Choroid plexus epithelial cell (primary cell): Measurements from ENCODE around the gene MRPL28.
A peak's percentile ranks its signal among the peaks of the same experiment; 100 is the strongest.
"Not testable (repeated sequence)": the region's sequence is repeated elsewhere in the genome, so short reads cannot be mapped to it uniquely, and the experiment has no call there.

Experiments
- DNase-seq: peaks from one replicate; pipeline ENCODE4 v3.0.0-alpha.2; 2010; ENCODE audit warnings: low read depth
- H3K4me3 ChIP-seq: 2 replicates; pipeline ENCODE4 v1.5.1; 2011; ENCODE audit warnings: low read depth, mild to moderate bottlenecking, control low read depth, low read length, moderate library complexity
- TF ChIP-seq, protein P1 (sequence below): conservative IDR thresholded peaks from 2 replicates; pipeline ENCODE4 v1.5.1; 2011; ENCODE audit warnings: low read depth, mild to moderate bottlenecking, control low read depth, inconsistent platforms, low read length, moderate library complexity

Gene MRPL28

DNA sequence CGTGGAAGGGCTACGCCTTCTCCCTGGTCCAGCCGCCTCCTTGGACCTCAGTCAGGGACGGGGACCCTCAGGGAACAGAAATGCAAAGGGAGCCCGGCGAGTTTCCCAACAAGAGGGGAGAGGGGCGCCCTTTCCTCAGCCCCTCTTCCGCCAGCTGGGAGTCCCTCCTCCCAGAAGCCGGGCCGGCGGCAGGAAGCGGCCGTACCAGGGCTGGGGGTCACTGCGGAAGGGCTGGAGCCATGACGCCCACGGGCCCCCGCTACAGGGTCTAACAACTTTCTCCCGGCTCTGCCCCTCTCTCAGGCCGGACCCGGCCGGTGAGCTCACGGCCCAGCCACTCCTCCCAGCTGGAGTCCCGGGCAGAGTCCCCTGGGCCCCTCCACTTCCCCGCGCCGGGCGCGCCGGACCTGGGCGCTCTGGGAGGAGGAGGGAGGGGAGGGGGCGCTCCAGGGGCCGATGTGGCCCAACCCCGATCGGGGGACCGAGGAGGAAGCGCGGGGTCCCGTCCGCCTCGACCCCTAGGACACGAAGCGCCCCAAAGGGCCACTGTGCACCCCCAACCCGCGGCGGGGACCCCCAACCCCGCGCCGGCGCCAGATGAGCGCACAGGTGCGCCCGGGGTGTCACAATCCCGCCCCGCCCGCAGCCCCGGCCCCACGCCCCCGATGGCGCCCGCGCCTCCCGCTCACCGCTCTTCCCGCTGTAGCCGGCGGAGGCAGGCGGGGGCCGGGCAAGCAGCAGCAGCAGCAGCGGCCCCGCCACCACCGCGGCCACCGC is 10.9 kb upstream of the MRPL28 start:
- H3K4me3 ChIP-seq: peak overlapping the region; percentile 78
- TF ChIP-seq, protein P1, sequence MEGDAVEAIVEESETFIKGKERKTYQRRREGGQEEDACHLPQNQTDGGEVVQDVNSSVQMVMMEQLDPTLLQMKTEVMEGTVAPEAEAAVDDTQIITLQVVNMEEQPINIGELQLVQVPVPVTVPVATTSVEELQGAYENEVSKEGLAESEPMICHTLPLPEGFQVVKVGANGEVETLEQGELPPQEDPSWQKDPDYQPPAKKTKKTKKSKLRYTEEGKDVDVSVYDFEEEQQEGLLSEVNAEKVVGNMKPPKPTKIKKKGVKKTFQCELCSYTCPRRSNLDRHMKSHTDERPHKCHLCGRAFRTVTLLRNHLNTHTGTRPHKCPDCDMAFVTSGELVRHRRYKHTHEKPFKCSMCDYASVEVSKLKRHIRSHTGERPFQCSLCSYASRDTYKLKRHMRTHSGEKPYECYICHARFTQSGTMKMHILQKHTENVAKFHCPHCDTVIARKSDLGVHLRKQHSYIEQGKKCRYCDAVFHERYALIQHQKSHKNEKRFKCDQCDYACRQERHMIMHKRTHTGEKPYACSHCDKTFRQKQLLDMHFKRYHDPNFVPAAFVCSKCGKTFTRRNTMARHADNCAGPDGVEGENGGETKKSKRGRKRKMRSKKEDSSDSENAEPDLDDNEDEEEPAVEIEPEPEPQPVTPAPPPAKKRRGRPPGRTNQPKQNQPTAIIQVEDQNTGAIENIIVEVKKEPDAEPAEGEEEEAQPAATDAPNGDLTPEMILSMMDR: no peak

DNA sequence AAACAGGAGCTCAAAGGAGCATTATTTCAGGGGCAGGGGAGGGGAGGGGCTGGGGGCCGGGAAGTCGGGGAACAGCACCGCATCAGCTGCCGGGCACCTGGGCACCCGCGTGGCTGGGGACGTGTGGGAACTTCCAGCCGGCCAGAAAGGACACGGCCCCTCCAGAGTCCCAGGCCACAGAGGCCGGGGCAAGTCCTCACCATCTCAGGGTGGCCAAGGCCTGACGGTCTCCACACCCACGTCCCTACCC is 10.3 kb upstream of the MRPL28 start:
- TF ChIP-seq, protein P1: no peak
- DNase-seq: no peak
- peak overlapping the region; percentile 78 for H3K4me3 ChIP-seq

More for the DNA sequence above, 10.9 kb upstream of the MRPL28 start:
- DNase-seq: no peak

DNA sequence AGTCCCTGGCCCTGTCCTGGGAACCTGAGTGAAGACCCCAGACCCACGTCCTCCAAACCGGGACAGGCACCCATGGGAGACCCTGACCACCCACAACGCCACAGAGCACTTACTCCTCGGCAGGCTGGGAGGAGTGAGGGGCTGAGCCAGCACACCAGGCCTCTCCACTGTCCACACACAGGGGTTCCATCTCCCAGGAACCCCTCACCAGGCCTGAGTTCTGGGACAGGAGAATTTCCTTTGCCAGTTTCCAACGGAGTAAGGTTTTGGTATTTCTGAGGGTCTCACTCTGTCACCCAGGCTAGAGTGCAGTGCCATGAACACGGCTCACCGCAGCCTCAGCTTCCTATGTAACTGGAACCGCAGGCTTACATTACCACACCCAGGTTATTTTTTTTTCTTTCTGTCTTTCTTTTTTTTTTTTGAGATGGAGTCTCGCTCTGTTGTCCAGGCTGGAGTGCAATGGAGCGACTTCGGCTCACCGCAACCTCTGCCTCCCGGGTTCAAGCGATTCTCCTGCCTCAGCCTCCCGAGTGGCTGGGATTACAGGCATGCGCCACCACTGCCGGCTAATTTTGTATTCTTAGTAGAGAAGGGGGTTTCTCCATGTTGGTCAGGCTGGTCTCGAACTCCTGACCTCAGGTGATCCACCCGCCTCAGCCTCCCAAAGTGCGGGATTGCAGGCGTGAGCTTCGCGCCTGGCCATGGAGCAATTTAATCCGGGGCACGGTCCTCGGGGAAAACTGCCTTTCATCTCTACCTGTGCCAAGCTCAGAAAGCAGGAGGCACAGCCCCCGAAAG is 9.8 kb upstream of the MRPL28 start:
- DNase-seq: no peak
- H3K4me3 ChIP-seq: peak overlapping the region; percentile 78
- TF ChIP-seq, protein P1: no peak

DNA sequence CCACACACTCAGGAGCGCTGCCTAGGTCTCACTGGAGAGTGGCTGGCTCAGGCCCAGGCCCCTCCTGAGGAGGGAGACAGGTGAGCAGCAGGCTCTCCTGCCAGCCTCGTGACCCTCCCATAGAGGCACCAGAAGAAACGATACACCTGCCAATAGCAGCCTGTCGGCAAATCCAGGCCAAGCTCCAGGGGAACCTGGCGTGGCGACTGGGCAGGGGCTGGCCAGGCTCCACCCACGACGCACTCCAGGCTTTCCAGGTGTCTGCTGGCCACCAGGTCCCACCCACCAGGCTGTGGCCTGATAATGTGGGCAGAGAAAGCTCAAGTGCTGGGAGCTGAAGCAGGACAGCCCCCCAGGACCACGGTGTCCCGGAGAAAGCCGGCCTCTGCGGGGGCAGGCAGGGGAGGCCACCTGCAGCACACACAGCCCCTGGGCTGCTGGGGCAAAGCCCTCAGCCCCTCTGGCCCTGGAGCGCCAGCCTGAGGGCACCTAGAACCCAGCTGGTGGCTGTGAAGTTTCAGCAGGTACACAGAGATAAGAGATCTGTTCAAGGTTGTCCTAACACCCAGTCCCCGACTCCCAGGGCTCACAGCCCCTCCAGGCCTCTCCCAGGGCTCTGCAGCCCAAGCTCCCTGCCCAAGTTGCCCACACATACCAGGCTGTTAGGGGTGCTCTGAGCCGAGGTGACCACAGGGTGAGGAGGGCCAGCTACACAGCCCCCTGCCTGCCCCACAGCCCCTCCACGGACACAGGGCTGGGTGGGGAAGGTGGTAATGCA is 9.0 kb upstream of the MRPL28 start:
- TF ChIP-seq, protein P1: no peak
- no peak overlapping the region for H3K4me3 ChIP-seq
- DNase-seq: no peak

DNA sequence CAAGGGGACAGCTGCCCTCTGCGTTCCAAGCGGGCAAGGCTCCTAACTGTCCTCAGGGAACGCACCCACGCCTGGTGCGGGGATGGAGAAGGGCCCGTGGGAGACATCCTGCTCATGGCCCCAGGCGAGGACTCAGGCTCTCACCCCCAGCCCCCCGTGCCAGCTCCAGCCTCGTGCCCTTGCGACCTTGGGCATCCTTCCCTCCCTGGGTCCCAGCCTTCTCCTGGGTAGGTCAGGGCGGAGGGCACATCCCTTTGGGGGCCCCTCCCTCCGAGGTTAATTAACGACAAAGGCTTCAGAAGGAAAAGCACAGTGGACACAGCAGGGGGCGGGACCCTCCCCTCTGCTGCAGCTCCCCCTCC is 8.5 kb upstream of the MRPL28 start:
- TF ChIP-seq, protein P1: no peak
- no peak overlapping the region for H3K4me3 ChIP-seq
- no peak for DNase-seq

DNA sequence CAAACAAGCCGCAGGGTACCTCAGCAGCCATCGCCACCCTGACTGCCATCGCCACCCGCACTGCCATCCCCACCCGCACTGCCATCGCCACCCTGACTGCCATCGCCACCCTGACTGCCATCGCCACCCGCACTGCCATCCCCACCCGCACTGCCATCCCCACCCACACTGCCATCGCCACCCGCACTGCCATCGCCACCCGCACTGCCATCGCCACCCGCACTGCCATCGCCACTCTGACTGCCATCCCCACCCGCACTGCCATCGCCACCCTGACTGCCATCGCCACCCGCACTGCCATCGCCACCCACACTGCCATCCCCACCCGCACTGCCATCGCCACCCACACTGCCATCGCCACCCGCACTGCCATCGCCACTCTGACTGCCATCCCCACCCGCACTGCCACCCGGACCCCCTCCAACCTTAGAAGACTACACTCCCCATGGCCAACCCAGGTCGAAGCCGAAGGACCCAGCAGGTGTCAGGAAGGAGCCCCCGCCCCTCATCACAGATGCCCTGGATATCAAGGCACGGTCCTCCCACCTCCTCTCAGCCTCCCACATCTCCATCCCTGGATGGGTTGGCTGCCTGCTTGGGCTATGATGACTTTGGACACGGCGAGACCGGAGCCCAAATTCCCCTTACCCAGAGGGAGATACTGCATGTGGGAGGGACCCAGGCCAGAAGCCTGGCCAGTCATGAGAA is 7.9 kb upstream of the MRPL28 start:
- DNase-seq, H3K4me3 ChIP-seq: not testable (repeated sequence)
